Subcutaneous adipose tissue (tissue), 4 donors: Measurements from ENCODE around the gene IGSF9B. TPM values are rescaled to one million over a fixed set of nuclear protein-coding genes. Genes with fewer than 3 reads are reported as not detected.

Experiments
- total RNA-seq, 4 donors: library from RNA; depleted of rRNA; stranded (reverse); fragments of >200 nt; gene quantifications; one replicate each; pipeline ENCODE4 v1.1.0, GENCODE V29; 2016
- TF ChIP-seq, protein P1 (sequence below): fragments of 450-650 bp; IDR thresholded peaks from one replicate; pipeline ENCODE4 v1.5.1; 2016; ENCODE audit warnings: low read depth, mild to moderate bottlenecking, control low read depth, antibody characterized with exemption, moderate library complexity

Gene IGSF9B
- total RNA-seq, 4 donors from 2014 or later, result 1.0 to 6.8 (median 2.3) TPM

DNA sequence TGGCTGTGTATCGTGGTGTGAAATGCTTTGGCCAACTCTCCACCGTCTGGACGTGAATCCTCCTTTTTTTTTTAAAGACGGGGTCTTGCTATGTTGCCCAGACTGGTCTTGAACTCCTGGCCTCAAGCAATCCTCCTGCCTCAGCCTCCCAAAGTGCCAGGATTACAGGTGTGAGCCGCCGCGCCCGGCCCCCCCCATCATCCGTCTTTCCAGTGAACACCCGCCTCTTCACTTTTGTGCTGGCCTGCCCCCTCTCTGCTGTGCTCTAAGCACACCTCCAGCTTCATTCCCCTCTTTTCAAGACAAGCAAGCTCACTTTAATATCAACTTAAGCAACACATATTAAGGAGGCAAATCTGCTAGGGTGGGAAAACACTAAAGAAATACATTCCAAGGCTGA is 35.3 kb downstream of the IGSF9B start:
- TF ChIP-seq, protein P1, sequence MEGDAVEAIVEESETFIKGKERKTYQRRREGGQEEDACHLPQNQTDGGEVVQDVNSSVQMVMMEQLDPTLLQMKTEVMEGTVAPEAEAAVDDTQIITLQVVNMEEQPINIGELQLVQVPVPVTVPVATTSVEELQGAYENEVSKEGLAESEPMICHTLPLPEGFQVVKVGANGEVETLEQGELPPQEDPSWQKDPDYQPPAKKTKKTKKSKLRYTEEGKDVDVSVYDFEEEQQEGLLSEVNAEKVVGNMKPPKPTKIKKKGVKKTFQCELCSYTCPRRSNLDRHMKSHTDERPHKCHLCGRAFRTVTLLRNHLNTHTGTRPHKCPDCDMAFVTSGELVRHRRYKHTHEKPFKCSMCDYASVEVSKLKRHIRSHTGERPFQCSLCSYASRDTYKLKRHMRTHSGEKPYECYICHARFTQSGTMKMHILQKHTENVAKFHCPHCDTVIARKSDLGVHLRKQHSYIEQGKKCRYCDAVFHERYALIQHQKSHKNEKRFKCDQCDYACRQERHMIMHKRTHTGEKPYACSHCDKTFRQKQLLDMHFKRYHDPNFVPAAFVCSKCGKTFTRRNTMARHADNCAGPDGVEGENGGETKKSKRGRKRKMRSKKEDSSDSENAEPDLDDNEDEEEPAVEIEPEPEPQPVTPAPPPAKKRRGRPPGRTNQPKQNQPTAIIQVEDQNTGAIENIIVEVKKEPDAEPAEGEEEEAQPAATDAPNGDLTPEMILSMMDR, result no peak

DNA sequence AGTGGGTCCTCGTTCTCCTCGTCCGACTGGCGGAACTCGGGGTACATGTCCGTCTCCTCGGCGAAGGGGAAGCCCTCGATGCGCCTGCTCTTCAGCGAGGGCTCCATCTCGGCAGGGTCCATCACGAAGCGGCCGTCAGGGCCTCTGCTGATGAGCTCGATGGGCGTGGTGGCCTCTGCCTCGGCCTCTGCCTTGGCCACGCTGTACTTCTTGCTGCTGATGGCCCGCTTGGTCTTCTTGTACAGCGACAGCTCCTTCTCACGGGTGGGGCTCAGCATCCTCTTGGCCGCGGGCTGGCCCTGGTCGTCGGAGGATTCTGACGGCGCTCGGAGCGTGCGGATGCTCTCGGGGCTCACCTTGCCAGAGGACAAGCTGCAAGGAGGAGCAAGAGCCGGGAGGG is 35.7 kb downstream of the IGSF9B start:
- TF ChIP-seq, protein P1, result no peak

DNA sequence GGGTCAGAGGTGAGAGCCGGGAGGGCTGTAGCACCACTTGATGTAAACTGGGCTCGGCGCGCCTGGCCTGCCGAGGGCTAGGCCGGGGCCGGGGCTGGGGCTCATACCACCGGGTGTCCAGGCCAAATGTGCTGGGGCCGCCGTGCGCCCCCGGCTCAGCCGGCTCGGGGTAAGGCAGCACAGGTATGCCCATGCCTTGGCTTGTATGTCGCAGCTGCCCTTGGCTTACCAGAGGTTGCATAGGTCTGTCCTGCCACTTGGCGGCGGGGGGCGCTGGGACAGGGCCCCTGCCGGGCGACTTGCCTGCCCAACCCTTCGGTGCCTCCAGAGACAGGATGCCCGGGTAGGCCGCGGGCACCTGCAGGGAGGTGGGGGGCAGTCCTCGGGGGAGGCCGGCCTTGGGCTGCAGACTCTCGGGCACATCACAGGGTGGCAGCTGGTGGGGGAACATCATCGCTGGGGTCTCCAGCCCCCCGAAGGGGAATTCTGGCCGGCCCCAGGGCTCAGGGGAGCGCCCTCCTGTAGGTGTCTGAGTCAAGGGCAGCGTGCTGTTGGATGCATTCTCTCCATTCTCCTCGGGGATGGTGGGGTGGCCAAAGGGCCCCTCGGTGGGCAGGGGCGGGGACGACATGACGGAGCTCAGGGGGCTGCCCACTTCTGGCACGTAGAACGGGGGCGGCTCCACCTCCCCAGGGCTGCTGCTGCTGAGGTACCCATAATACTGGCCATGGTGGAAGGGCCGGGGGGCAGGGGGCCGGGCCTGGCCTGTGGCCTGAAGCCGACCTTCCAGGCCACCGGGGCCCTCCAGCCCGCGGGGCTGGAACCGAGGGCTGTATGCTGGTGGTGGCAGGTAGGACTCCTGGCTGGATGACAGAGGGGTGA is 36.4 kb downstream of the IGSF9B start:
- TF ChIP-seq, protein P1, result no peak

DNA sequence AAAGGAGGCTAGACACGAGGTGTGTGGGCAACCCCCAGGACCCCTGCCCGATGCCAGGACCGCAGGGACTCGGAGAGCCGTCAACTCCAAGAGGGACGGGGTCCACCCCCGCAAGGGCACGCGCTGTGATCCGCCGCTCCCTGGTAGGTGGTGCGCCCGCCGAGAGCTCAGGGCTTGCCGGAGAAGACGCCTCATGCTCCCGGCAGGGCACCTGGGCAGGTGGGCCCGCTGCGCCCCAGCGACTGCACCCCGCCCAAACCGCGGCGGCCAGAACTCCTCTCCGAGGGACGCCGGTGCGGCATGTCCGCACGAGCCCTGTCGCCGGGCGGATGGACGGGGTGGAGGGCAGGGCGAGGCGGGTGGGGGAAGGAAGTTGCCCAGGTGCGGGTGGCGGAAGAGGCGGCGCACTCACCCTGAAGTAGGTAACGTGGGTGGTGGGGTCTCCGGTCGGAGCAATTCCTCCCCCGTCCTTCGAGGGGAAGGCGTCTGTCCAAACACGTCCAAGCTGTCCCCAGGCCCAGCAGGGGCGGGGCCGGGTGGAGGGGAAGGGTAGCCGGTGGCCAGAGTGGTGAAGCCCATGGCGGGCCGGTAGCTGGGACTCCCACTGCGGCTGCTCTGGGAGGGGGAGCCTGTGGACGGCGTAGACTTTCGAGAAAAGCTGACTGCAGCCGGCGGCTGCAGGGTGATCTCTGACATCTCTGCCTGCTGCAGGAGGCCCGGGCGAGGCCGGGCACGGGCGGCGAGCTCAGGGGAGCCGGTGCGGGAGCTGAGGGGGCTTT is 37.2 kb downstream of the IGSF9B start:
- TF ChIP-seq, protein P1, result no peak

DNA sequence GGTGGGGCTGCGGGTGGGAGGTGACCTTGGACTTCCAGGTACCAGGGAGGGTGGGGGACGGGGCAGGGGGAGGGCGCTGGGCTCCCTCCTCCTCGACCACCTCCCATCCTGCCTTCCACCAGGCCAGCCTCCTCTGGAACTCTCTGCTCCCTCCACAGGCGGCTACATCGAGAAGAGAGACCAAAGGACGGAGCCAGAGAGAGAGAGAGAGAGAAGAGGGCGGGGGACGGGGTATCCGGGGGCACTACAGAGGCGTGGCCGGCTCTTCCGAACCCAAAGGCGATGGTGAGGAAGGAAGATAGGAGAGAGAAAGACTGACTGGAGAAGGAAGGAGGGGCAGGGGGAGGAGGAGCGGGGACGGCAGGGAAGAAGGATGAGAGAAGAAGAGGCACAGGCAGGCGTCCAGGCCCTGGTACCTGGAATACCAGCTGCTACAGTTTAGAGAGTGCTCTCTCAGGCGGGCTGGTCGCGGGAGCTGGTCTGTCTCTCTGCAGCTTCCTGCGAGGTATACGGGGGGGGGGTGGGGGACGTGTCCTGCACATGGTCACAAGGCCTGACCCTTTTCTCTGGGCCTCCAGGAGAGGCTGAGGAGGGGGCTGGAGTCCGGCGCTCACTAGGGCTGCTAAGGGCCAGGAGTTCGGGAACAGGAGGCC is 38.0 kb downstream of the IGSF9B start:
- TF ChIP-seq, protein P1, result no peak

DNA sequence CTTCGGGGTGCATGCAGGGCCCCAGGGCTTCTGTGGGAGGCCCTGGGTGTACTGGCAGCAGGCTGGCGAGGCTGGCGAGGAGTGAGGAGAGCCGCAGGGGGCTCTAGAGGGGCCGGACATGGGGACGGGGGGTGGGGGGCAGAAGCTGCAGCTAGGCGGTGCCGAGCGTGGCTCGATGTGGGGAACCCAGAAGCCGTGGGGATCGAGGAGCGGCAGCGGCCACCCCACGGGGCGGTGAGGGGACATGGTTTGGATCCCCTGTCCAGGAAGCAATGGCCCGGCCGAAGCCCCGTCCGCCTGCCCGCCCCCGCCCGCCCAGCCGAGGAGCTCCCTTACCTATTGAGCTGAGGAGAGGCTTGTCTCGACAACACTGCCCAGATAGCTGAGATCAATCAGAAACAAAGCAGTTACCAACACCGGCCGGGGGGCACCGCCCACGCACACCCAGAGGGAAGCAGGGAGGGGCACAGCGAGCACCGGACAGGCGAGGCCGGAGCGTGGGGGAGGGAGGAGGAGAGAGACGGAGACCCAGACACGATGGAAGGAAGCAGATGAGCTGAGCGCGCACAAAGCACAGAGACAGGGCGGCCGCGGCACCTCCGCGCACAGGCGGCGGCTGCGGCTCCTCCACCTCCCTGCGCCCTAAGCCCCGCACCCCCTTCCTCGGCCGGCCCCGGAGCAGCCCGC is 38.7 kb downstream of the IGSF9B start:
- TF ChIP-seq, protein P1, result no peak
